ENCODE data around the gene DENND4B. TPM values are rescaled to one million over a fixed set of nuclear protein-coding genes. Genes with fewer than 3 reads are reported as not detected.
A peak's percentile ranks its signal among the peaks of the same experiment; 100 is the strongest.

DENND4B gene
- polyA plus RNA-seq, 1 of the 3 experiments (the other 2 are of a cell fraction), result 29.6 TPM

DNA sequence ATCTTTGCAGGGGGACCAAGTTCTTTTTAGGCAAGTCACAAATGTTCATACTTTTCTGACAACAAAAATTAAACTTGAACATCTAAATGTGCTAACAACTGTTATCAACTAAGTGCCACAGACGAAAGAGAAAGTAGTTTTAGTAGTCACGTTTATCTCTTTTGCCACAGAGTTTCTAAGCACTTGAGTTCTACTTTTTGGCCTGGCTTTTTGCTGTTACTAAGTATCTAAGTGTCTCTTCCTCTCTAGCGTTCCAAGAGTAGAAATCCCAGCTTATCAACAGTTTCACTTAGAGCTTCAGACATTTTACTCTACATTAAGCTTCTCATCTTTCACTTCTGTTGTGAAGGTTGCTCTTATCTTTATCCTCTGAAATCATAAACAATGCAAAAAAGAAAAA, 58.0 kb downstream of the DENND4B start (continued):
- TF ChIP-seq, protein P1, sequence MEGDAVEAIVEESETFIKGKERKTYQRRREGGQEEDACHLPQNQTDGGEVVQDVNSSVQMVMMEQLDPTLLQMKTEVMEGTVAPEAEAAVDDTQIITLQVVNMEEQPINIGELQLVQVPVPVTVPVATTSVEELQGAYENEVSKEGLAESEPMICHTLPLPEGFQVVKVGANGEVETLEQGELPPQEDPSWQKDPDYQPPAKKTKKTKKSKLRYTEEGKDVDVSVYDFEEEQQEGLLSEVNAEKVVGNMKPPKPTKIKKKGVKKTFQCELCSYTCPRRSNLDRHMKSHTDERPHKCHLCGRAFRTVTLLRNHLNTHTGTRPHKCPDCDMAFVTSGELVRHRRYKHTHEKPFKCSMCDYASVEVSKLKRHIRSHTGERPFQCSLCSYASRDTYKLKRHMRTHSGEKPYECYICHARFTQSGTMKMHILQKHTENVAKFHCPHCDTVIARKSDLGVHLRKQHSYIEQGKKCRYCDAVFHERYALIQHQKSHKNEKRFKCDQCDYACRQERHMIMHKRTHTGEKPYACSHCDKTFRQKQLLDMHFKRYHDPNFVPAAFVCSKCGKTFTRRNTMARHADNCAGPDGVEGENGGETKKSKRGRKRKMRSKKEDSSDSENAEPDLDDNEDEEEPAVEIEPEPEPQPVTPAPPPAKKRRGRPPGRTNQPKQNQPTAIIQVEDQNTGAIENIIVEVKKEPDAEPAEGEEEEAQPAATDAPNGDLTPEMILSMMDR (IDR thresholded peaks at IDR 0.05), result no peak
- TF ChIP-seq TEAD4 (IDR thresholded peaks at IDR 0.05; ENCODE audit: borderline replicate concordance, insufficient read depth), result no peak
- no peak for TF ChIP-seq MXI1 (IDR thresholded peaks at IDR 0.05; ENCODE audit: low read depth, low read length)
- no peak for TF ChIP-seq MEF2A (IDR thresholded peaks at IDR 0.05; ENCODE audit: borderline replicate concordance, low read depth)

DNA sequence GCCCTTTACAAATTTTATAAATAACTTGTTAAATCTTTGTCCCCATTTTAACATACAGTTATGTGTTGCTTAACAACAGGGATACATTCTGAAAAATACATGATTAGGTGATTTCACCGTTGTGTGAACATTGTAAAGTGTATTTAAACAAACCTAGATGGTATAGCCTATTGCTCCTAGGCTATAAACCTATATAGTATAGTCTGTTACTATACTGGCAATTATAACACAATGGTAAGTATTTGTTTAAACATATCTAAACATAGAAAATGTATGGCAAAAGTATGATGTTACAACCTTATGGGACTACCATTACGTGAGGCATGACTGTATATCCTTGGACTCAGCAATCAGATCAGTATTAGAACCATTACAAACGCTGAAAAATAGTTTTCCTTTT, 60.4 kb downstream of the DENND4B start:
- H2AFZ ChIP-seq (ENCODE audit: low read depth), result no peak overlapping the region
- no peaks in the 10 kb centered on the region for H4K20me1 ChIP-seq (ENCODE audit: insufficient read depth)
- CTCF ChIA-PET, result no interaction called here
- no peak overlapping the region for H3K4me2 ChIP-seq
- no peaks in the 10 kb centered on the region for H3K27me3 ChIP-seq (ENCODE audit: insufficient read depth)
- TF ChIP-seq GATA2 (CRISPR knock-in tag; IDR thresholded peaks at IDR 0.05) (no peak), RCOR1 (IDR thresholded peaks at IDR 0.05; ENCODE audit: low read length) (no peak)
- peaks cover 10 to 11% of the 10 kb centered on the region in 2 experiments for H3K4me1 ChIP-seq (ENCODE audit: control insufficient read depth in 1 of 2, insufficient read depth in 2 of 2, low read depth in 1 of 2, low read length in 1 of 2)
- H3F3A ChIP-seq (replicated peaks; ENCODE audit: insufficient read depth), result peaks cover 25% of the 10 kb centered on the region
- H3K9me3 ChIP-seq, result no peaks in the 10 kb centered on the region
- H3K79me2 ChIP-seq (ENCODE audit: insufficient read depth), result peaks cover 97% of the 10 kb centered on the region
- H3K27ac ChIP-seq (ENCODE audit: low read depth in 2 of 2, low read length in 1 of 2), result no peak overlapping the region
- POLR2A ChIA-PET, result no interaction called here
- WGBS (ENCODE audit: low lambda C conversion rate), result 89% methylated on average over 3 of the region's 3 CpGs
- no peak overlapping the region for H3K9ac ChIP-seq
- no peak overlapping the region for H3K4me3 ChIP-seq (ENCODE audit: low read depth in 2 of 2, low read length in 1 of 2)
- peaks cover 2 to 8% of the 10 kb centered on the region in 2 experiments for H3K36me3 ChIP-seq (replicated peaks in 1 of 2; ENCODE audit: control insufficient read depth in 1 of 2, insufficient read depth in 2 of 2, low read length in 1 of 2)
- no peak for DNase-seq
- H3K9me2 ChIP-seq, result no peaks in the 10 kb centered on the region

DNA sequence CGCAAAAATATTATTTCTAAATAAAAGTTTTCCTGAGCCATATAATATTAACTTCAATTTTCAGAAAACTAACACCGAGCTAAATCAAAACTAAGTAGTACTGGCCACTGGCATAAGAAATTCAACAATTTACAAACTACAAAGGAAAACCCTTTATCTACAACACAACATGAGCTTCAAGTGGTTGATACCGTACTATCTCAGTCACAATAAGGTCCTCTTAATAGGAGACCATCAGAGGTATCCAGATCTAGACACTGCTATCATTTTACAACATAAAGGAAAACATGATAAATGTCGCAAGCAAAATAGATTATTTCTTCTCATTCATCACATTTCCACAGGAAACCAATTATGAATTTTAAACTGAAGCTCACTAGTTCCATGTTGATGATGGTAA, 63.3 kb downstream of the DENND4B start:
- Histone ChIP-seq H3K4me3 (ENCODE audit: low read depth in 2 of 2, low read length in 1 of 2) (no peak overlapping the region), H3K79me2 (ENCODE audit: insufficient read depth) (peaks cover 94% of the 10 kb centered on the region), H3K27me3 (ENCODE audit: insufficient read depth) (no peaks in the 10 kb centered on the region), H3K9me3 (no peaks in the 10 kb centered on the region), H3F3A (replicated peaks; ENCODE audit: insufficient read depth) (peaks cover 24% of the 10 kb centered on the region), H3K9ac (no peak overlapping the region), H2AFZ (ENCODE audit: low read depth) (no peak overlapping the region), H3K9me2 (no peaks in the 10 kb centered on the region), H3K4me2 (no peak overlapping the region), H3K4me1 (ENCODE audit: control insufficient read depth in 1 of 2, insufficient read depth in 2 of 2, low read depth in 1 of 2, low read length in 1 of 2) (peaks cover 15 to 16% of the 10 kb centered on the region in 2 experiments), H3K36me3 (replicated peaks in 1 of 2; ENCODE audit: control insufficient read depth in 1 of 2, insufficient read depth in 2 of 2, low read length in 1 of 2) (no peaks in the 10 kb centered on the region), H4K20me1 (ENCODE audit: insufficient read depth) (no peaks in the 10 kb centered on the region), H3K27ac (ENCODE audit: low read depth in 2 of 2, low read length in 1 of 2) (peak overlapping the region; percentile 87 to 90)
- 94% methylated on average over 4 of the region's 4 CpGs for WGBS (ENCODE audit: low lambda C conversion rate)
- TF ChIP-seq, protein P2, sequence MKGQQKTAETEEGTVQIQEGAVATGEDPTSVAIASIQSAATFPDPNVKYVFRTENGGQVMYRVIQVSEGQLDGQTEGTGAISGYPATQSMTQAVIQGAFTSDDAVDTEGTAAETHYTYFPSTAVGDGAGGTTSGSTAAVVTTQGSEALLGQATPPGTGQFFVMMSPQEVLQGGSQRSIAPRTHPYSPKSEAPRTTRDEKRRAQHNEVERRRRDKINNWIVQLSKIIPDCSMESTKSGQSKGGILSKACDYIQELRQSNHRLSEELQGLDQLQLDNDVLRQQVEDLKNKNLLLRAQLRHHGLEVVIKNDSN (IDR thresholded peaks at IDR 0.05; ENCODE audit: borderline replicate concordance, low read depth), result no peak
- no peak for TF ChIP-seq YY1 (IDR thresholded peaks at IDR 0.05; ENCODE audit: low read depth)
- no peak for TF ChIP-seq SIN3A (IDR thresholded peaks at IDR 0.05; ENCODE audit: borderline replicate concordance, low read depth, low read length)
- DNase-seq, result no peak
- ChIA-PET POLR2A (no interaction called here), CTCF (interaction anchor here (0.9 to 3.3 kb wide), 4 partner anchors 25 to 64 kb away, joined by 3 to 16 read pairs (median 4); partner anchors contain the start of gene DENND4B)

All from SK-N-SH (cell line).